ENCODE data around the gene FAM184A. TPM values are rescaled to one million over a fixed set of nuclear protein-coding genes. Genes with fewer than 3 reads are reported as not detected.
"Not testable (repeated sequence)": the region's sequence is repeated elsewhere in the genome, so short reads cannot be mapped to it uniquely, and the experiment has no call there.

The FAM184A gene
- total and polyA plus RNA-seq, 10 of the 15 experiments (the other 5 are each of a cell fraction or from before 2014, with no cell fraction given): 0.15 to 0.23 TPM; not detected in 8

GRCh38 chr6:119012521-119012920 is 65.9 kb downstream of the FAM184A start:
- H3K4me2 ChIP-seq (ENCODE audit: control insufficient read depth, insufficient read depth): no peak overlapping the region
- SMC1A ChIA-PET (ENCODE audit: uncharacterized antibody, unreplicated experiment): interaction anchor here (0.6 kb wide), 1 partner anchor 12 kb away, joined by 3 read pairs; no protein-coding TSS in a partner anchor
- H3K27ac ChIP-seq (ENCODE audit: control insufficient read depth, insufficient read depth): no peak overlapping the region
- H3K27me3 ChIP-seq (replicated peaks in 1 of 2; ENCODE audit: control insufficient read depth in 2 of 2, insufficient read depth in 2 of 2, low read length in 1 of 2): no peaks in the 10 kb centered on the region; a peak in 1 of 4 replicates
- BruUV-seq (replicated peaks): no TSS peak
- no peaks in the 10 kb centered on the region for H3K79me2 ChIP-seq (ENCODE audit: control insufficient read depth, insufficient read depth, low read length)
- no peak for FAIRE-seq
- no peak overlapping the region for H3K4me3 ChIP-seq
- in situ Hi-C loops (cut with MboI): no loop called here
- WGBS (ENCODE audit: insufficient coverage, insufficient replicate concordance, low lambda C conversion rate, missing lambda C conversion rate): 94% methylated on average over 1 of the region's 1 CpG
- ATAC-seq: no peak
- DNase-seq (ENCODE audit: low read depth, low spot score): no peak
- no peak overlapping the region for H2AFZ ChIP-seq (ENCODE audit: control insufficient read depth, low read depth, low read length)
- no peak overlapping the region for H3K9ac ChIP-seq (ENCODE audit: control insufficient read depth, insufficient read depth, low read length)
- RAD21 ChIA-PET (ENCODE audit: unreplicated experiment): no interaction called here
- H3K9me3 ChIP-seq (replicated peaks; ENCODE audit: control insufficient read depth, insufficient read depth, low read length): no peaks in the 10 kb centered on the region
- intact Hi-C loops (cut with micrococcal nuclease; ENCODE audit: unreplicated experiment): no loop called here
- H3K36me3 ChIP-seq (ENCODE audit: control insufficient read depth in 2 of 2, insufficient read depth in 2 of 2, low read length in 1 of 2): no peaks in the 10 kb centered on the region
- TF ChIP-seq ZBED1 (IDR thresholded peaks at IDR 0.05; ENCODE audit: borderline replicate concordance) (no peak), ZNF622 (IDR thresholded peaks at IDR 0.05) (no peak), NFYA (IDR thresholded peaks at IDR 0.05; ENCODE audit: borderline replicate concordance, low read depth, low read length) (no peak), CHD4 (IDR thresholded peaks at IDR 0.05) (no peak)
- CTCF ChIA-PET: interaction anchor here (1.9 kb wide), 1 partner anchor 10 kb away, joined by 5 read pairs; no protein-coding TSS in a partner anchor
- POLR2A ChIA-PET: no interaction called here
- H3K4me1 ChIP-seq (ENCODE audit: control insufficient read depth, insufficient read depth, low read length): no peaks in the 10 kb centered on the region
- no peaks in the 10 kb centered on the region for H4K20me1 ChIP-seq (ENCODE audit: control insufficient read depth, insufficient read depth)

GRCh38 chr6:119009266-119009665 is 69.2 kb downstream of the FAM184A start:
- RAD21 ChIA-PET (ENCODE audit: unreplicated experiment); FAIRE-seq; POLR2A ChIA-PET; ATAC-seq; H3K9ac ChIP-seq (ENCODE audit: control insufficient read depth, insufficient read depth, low read length); H4K20me1 ChIP-seq (ENCODE audit: control insufficient read depth, insufficient read depth); intact Hi-C loops (cut with micrococcal nuclease; ENCODE audit: unreplicated experiment); H3K79me2 ChIP-seq (ENCODE audit: control insufficient read depth, insufficient read depth, low read length); BruUV-seq (replicated peaks); H3K27ac ChIP-seq (ENCODE audit: control insufficient read depth, insufficient read depth); H3K4me3 ChIP-seq; H3K36me3 ChIP-seq (ENCODE audit: control insufficient read depth in 2 of 2, insufficient read depth in 2 of 2, low read length in 1 of 2); H3K4me1 ChIP-seq (ENCODE audit: control insufficient read depth, insufficient read depth, low read length); H3K27me3 ChIP-seq (replicated peaks in 1 of 2; ENCODE audit: control insufficient read depth in 2 of 2, insufficient read depth in 2 of 2, low read length in 1 of 2); H3K9me3 ChIP-seq (replicated peaks; ENCODE audit: control insufficient read depth, insufficient read depth, low read length); CTCF ChIA-PET; H2AFZ ChIP-seq (ENCODE audit: control insufficient read depth, low read depth, low read length); in situ Hi-C loops (cut with MboI); H3K4me2 ChIP-seq (ENCODE audit: control insufficient read depth, insufficient read depth); DNase-seq (ENCODE audit: low read depth, low spot score); SMC1A ChIA-PET (ENCODE audit: uncharacterized antibody, unreplicated experiment): not testable (repeated sequence)
- WGBS (ENCODE audit: insufficient coverage, insufficient replicate concordance, low lambda C conversion rate, missing lambda C conversion rate): 7% methylated on average over 3 of the region's 3 CpGs

Data from GM12878 (cell line).